Hematopoietic multipotent progenitor cell treated with erythropoietin and hydrocortisone succinate and interleukin-3 and kit ligand, for 17 days (in vitro differentiated cells): Measurements from ENCODE around the gene PRR36.
"Not testable (repeated sequence)": the region's sequence is repeated elsewhere in the genome, so short reads cannot be mapped to it uniquely, and the experiment has no call there.

Source experiments
- DNase-seq: peaks from one replicate; pipeline ENCODE4 v3.0.0-alpha.2; 2015; ENCODE audit warnings: low spot score

PRR36 gene

DNA sequence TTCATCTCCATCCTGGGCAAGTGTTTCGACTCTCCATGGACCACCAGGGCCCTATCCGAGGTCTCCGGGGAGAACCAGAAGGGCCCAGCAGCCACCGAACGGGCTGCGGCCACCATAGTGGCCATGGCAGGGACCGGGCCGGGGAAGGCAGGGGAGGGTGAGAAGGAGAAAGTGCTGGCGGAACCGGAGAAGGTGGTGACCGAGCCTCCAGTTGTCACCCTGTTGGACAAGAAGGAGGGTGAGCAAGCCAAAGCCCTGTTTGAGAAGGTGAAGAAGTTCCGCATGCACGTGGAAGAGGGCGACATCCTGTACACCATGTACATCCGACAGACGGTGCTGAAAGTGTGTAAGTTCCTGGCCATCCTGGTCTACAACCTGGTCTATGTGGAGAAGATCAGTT, 24.8 kb upstream of the PRR36 start:
- no peak for DNase-seq

DNA sequence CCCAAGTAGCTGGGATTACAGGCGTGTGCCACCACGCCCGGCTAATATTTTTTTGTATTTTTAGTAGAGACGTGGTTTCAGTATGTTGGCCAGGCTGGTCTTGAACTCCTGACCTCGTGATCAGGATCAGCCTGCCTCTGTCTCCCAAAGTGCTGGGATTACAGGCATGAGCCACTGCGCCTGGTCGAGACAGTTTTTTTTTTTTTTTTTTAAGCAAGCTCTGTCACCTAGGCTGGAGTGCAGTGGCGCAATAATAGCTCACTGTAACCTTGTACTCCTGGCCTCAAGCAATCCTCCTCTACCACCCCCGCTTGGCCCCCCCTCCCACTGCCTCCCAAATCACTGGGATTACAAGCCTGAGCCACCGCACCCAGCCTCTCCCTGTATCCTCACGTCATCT, 23.1 kb upstream of the PRR36 start:
- no peak for DNase-seq

DNA sequence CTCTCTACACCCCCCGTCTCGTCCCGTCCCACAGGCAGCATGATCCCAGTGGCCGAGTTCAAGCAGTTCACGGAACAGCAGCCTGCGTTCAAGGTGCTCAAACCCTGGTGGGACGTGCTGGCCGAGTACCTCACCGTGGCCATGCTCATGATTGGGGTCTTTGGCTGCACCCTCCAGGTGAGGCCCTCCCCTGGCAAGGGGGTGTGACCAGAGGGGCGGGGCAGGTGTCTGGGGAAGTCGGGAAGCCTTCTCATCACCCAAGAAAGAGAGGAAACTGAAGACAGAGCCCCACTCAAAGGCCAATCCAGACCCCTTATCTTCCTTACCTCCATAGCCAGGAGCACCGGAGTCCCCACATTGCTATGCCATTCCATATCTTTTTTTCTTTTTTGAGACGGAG, 21.4 kb upstream of the PRR36 start:
- DNase-seq, result no peak

DNA sequence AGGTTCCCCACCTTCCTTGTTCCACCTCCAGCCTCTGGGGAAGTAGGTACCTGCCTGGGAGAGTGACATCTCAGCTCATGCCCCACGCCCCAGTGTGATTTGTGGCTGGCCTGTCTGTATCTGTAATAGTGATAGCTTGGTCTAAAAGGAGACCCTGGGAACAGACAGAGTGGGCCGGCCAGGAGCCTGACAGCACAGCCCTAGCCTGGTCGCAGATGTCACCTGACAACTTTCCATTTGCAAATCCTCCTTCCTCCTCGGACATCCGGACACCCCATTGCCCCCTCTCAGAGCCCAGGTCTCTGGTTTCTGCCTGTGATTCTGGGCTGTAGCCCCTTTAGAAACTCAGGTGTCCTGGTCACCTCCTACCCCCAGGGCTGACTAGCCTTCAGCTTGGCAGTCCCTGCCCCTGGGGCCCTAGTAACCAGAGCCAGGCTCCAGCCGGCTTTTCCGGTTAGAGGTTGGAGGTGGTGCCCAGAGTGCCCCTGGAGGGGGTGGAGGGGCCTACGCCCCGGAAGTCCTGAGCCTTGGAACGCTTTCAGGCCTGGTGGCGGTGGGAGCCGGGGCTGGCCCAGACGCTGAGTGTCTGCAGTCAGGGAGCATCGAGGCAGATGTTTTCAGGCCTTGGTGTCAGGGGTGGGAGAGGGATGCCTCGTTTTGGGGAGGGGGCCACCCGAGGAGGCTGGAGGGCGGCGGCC, 20.6 kb upstream of the PRR36 start:
- no peak for DNase-seq

DNA sequence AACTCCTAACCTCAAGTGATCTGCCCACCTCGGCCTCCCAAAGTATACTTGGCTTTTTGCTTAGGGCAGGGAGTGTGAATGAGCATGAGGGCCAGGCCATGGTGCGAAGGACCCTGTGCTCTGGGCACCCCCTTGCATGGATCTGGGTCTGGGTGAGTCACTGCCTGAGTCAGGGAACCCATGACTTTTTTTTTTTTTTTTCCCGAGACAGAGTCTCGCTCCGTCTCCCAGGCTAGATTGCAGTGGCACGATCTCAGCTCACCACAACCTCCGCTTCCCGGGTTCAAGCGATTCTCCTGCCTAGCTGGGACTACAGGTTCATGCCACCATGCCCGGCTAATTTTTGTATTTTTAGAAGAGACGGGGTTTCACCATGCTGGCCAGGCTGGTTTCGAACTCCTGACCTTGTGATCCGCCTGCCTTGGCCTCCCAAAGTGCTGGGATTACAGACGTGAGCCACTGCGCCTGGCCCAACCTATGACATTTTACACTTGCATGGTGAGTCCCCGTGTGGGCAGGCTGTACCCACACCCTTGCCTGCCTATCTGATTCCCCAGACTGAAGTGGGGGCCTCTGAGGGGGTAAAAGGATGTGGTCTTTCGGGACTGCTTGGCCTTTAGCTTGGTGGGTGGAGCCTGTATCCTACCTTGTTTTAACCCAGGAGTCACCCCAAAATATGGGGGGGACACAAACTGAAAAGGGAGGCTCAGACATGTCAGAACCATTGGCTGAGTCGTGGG, 19.3 kb upstream of the PRR36 start:
- DNase-seq, result not testable (repeated sequence)

DNA sequence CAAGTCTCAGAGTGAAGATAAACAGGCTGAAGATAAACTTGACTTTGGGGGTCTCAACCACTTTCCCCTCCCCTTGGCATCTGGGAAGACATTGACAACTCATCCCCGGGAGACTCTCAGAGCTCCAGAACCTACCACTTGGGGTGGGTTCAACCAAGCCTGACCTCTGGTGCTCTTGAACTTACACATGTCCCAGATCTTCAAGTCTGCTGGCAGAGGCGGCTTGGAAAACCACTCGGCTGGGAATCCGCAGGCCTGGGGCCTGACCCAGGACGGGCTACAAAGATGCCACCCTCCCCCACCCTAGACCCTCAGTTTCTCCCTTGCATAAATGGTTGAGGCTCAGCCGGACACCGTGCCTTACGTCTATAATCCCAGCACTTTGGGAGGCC, 14.6 kb upstream of the PRR36 start:
- DNase-seq, result no peak

DNA sequence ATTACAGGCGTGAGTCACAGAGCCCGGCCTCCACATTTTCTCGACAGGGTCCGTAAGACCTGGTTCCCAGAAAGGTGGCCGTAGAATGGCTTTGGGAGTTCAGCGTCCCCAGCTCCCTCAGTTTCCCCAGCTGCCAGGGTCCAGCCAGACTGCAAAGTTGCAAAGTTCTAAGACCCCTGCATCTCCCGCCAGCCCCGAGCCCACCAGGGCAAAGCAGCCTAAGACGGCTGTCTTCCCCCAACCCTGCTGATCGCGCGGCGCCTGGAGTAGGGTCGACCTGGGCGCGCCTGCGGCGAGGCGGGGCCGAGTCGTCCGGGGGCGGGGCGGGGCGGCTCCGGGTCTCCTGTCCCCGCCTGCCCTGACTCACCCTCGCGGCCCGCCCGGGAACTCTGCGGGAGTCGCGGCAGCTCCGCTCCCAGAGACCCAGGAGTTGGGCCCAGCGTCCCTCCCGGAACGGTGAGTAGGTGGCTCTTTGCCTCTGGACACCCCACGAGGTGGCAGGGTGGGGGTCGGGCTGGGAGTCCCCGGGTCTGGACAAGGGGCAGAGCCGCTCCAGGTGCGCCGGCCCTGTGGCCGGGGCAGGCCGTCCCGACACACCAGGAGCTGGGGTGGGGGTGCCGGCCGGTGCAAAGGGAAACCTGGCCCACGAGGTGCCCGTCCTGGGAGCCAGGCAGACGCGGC, 14.1 kb upstream of the PRR36 start, which contains the start of gene LRRC8E:
LRRC8E (plus strand) TSS at position 366 of the 681 bp plus-strand sequence. CDS start 7,094 bp downstream, outside the sequence.
- DNase-seq, result no peak

DNA sequence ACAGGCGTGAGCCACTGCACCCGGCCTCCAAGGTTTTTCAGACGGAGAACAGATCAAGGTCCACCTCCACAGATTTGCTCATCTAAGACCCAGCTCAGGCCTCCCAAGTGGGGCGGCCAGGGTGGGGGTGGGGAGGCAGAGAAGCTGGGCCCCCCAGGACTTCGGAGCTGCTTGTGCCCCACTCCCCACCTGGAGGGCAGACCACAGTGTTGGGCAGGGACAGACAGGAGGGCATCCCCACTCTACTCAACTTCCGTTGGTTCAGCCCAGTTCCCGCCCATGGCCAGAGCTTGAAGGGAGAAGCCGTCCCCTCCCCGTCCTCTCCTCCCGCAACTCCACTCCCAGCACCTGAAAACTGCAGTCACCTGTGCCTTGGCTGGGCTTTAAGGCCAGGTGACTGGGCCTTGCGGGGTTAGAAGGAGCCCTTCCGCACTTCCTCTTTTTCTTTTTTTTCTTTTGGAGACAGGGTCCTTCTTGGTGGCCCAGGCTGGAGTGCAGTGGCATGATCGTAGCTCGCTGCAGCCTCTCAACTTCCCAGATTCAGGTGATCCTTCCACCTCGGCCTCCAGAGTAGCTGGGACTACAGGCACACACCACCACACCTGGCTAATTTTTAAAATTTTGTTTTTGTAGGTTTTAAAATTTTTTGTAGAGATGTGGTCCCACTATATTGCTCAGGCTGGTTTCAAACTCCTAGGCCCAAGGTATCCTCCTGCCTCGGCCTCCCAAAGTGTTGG, 13.4 kb upstream of the PRR36 start:
- DNase-seq, result no peak

DNA sequence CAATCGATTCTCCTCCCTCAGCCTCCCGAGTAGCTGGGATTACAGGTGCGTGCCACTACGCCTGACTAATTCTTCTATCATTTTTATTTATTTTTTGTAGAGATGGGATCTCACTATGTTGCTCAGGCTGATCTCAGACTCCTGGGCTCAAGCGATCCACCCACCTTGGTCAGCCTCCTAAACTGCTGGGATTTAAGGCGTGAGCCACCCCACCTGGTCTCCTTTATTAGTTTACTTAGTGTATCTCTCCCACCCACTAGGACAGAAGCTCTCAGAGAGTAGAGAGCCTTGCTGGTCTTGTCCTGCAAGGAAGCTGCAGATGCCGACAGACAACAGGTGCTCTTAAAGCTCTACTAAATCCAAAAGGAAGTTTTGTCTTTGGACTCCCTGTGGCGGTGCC, 11.6 kb upstream of the PRR36 start:
- DNase-seq, result no peak

DNA sequence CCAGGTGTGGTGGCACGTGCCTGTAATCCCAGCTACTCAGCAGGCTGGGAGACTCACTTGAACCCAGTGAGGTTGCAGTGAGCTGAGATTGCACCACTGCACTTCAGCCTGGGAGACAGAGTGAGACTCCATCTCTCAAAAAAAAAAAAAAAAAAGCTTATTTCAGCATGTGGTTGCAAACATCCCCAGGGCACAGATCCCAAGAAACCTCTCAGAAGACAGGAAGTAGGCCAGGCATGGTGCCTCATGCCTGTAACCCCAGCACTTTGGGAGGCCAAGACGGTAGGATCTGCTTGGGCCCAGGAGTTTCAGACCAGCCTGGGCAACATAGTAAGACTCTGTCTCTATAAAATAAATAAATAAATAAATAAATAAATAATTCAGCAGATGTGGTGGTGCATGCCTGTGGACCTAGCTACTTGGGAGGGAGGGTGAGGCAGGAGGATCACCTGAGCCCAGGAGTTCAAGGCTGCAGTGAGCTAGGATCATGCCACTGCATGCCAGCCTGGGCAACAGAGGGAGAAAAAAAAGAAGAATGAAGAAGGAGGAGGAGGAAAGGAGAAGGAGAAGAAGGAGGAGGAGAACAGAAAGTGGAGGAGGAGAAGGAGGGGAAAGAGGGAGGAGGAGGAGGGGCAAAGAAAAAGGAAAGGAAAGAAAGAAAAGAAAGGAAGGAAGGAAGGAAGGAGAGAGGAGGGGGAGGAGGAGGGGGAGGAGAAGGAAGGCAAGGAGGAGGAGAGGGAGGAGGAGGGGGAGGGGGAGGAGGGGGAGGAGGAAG, 9.8 kb upstream of the PRR36 start:
- DNase-seq, result no peak

DNA sequence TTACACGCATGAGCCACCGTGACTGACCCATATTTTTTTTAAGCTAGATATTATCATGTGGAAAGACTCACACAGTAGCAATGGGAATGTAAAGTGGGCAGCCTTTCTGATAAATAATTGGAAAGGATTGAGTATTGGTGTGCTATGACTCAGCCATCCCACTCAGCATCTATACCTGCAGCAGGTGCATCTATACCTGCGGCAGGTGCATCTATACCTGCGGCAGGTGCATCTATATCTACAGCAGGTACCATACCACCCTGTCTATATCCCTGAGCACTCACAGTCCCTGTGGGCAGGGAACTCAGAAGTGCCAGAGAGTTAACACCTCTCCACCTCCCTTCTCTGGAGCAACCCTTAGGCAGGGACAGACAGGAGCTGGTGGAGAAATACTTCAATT, 8.9 kb upstream of the PRR36 start:
- no peak for DNase-seq

DNA sequence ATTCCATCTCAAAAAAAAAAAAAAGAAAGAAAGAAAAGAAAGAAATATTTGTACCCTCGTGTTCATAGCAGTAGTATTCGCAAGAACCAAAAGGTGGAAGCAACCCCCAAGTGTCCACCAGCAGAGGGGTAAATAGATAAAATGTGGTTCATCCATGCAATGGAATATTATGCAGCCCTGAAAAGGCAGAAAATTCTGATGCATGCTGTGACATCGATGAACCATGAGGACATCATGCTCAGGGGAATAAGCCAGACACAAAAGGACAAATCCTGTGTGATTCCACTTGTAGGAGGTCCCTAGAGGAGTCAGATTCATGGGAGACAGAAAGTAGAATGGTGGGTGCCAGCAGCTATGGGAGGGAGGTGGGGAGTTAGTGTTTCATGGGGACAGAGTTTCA, 7.7 kb upstream of the PRR36 start:
- DNase-seq, result no peak

DNA sequence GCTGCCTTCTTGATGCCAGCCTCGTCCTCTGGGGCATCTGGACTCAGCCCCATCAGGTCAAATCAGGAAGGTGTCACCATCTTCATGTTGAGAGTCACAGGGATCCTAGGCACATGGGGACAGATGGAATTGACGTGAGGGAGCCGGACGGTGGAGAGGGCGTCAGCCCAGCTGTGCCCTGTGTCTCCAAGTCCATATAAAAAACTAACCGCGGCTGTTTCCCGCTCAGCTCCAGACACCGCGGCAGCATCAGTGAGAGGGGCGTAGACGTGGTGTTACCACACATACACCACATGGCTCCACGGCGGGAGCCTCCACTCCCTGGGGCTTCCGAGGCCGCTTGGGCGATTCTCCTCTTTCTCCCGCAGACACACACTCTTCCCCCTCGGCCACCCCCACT, 5.6 kb upstream of the PRR36 start:
- DNase-seq, result no peak

DNA sequence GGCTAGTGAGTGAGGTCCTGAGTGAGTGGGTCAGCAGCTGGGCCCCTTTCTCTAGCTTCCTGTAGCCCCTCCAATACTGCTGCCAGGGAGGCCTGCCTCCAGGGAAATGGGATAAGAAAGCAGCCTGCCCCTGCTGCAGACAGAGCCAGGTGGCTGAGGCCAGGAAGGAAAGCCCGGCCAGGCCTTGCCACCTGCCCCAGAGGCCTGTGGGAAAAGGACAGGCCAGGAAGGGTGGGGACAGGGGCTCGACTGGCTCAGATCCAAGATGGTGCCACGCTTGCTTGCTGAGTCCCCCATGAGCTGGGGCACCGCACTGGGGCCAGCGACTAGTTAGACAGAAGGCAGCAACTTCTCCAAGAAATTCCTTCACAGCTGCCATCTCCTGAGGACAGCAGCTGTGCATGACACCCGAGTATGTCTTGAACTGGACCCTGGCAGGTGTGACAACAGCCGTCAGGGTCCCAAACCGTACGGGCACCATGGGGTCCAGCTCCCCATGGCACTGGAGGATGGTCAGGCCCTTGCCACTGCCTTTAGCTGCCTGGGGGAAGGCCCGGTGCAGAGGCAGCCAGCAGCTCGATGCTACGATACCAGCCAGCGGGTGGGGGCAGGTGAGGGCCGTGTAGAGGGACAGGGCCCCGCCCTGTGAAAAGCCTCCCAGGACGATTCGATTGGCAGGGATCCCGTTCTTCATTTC, 5.1 kb upstream of the PRR36 start:
- no peak for DNase-seq

DNA sequence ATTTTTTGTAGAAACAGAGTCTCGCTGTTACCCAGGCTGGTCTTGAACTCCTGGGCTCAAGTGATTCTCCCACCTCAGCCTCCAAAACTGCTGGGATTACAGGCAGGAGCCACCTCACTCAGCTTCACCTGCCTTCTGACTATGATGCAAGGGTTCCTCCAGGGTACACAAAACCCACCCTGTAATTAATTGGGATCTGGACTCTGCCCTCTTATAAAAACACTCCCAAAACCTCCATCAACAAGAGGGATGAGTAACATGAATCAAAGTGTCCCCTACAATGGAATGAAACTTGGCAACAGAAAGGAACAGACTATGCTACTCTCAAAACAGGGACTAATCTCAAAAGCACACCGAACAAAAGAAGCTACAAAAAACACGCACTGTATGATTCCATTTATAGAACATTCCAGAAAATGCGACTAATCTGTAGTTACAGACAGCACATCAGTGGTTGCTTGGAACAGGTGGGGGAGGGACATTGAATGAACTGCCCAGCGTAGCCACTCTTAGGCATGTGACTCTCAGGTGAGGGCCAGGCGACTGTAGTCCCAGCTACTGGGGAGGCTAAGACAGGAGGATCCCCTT, 3.2 kb upstream of the PRR36 start:
- no peak for DNase-seq

DNA sequence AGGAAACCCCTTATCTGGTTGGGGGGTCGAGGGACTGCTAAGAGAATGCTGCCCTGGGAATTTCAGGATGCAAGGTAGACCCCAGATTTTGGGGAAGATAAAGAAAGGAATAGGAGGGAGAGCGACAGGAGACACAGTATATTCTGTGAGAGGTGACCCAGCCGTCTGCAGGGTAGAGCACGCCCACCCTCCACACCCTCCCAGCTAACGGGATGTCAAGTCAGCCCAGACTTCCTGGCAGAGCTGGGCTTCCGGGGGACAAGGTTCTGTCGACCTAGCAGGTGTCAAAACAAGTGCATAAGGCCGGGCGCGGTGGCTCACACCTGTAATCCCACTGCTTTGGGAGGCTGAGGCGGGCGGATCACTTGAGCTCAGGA, 695 bp upstream of the PRR36 start:
- DNase-seq, result no peak

DNA sequence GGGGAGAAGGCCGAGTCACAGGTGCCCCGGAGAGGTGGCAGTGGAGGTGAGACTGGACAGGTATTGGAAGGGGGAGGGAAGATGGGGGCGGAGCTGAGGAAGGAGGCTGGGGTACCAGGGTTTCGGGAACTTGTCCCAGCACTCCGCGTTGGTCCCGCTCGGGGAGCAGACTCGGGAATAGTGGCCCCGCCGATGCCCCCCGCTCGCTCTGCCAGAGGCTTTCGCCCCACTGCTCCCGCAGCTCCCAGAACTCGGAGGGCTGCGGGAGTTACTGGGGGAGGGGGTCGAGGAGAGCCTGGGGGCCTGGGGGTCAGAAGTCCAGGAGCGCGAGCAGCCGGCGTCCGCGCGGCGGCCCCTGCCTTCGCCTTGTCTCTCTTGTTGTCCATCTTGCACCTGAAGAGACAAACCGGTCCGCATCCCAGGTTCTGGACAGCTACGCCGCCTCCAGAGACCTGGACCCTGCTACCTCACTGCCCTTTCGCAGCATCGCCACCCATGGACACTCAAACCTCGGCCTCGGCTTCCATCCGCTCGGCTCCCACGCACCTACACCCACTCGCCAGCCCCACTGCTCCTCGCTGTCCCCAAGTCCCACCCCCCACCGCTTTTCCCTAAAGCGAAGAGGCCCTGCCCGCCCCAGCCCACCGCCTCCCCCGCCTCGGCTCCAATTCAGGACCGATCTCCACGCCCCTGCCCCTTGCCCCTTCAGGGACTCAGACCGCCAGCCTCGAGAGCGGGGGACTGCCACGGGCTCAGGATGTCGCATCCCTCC, 700 bp downstream of the PRR36 start:
- no peak for DNase-seq

DNA sequence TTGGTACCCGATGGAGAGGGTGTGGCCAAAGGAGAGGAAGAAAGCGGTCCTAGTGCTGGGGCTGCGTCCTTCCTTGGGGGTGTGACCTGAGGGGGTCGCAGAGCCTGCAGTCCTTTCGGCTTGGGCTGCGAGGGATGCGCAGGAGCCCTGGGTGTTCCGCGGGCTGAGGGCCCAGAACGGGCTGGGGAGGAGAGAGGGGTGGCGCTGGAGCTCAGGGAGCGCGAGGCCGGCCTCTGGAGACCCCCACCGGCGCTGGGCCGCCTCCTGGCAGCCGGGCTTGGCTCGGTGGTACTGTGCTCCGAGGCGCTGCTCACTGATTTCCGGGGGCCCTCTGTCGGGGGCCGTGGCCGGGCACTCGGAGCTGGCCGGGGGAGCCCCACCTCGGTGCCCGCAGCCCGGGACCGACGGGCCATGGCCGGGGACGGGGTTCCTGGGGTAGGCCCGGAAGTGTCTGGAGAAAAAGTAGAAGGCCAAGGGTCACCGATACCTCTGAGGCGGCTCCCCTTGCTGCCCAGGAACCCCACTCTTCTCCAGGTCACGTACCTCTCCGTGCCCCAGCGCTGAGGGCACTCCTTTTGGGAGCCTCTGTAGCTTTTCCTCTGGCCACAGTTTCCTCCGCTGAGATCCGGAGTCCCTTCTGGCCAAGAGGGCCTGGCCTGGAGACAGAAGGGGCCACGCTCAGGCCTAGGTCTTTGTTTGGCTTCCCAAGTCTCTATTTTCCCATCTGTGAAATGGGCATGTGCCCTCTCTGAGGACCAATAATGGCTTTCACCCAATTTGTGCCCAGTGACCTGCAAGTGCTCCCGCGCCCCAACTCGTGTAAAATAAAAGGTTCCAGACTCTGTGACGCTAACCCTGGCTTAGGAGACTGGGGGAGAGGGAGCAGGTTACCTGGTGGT, 1.6 kb downstream of the PRR36 start:
- DNase-seq, result no peak
